HCT116 (cell line): ENCODE results near the gene NBAS.

Experiments used
- ATF3 ChIP-seq: IDR thresholded peaks from 2 replicates; pipeline ENCODE4 v1.6.1; 2012
- CEBPB ChIP-seq: IDR thresholded peaks from 2 replicates; pipeline ENCODE4 v1.6.1; 2012; ENCODE audit warnings: low read depth
- CTCF ChIP-seq, 3 experiments: fragments of 200-600 bp in 1 of 3; sonication (generic) in 1 of 3; IDR thresholded peaks in 2 of 3; conservative IDR thresholded peaks in 1 of 3; 2 replicates each; pipeline ENCODE4 v1.5.1; 2012 to 2017; ENCODE audit warnings: low read depth in 2 of 3, low read length in 2 of 3, antibody characterized with exemption in 1 of 3, borderline replicate concordance in 1 of 3, control low read depth in 1 of 3, mild to moderate bottlenecking in 1 of 3, mixed read lengths in 1 of 3, mixed run types in 1 of 3, moderate library complexity in 1 of 3; ENCODE audit not compliant: insufficient read depth in 1 of 3
- EZH2phosphoT487 ChIP-seq: fragments of 200-600 bp; IDR thresholded peaks from 2 replicates; pipeline ENCODE4 v1.6.1; 2018; ENCODE audit warnings: antibody characterized with exemption, borderline replicate concordance
- FOSL1 ChIP-seq: IDR thresholded peaks from 2 replicates; pipeline ENCODE4 v1.6.1; 2012; ENCODE audit warnings: low read depth
- POLR2A ChIP-seq: IDR thresholded peaks from 2 replicates; pipeline ENCODE4 v1.7.0; 2011; ENCODE audit warnings: borderline replicate concordance; ENCODE audit not compliant: insufficient read depth, insufficient read length; ENCODE audit errors: extremely low read depth
- POLR2AphosphoS5 ChIP-seq: IDR thresholded peaks from 2 replicates; pipeline ENCODE4 v1.6.1; 2011; ENCODE audit warnings: mild to moderate bottlenecking, low read depth, low read length, moderate library complexity
- RAD21 ChIP-seq: IDR thresholded peaks from 2 replicates; pipeline ENCODE4 v1.6.1; 2012; ENCODE audit warnings: low read depth, mild to moderate bottlenecking
- REST ChIP-seq: IDR thresholded peaks from 2 replicates; pipeline ENCODE4 v1.6.1; 2012; ENCODE audit warnings: low read depth
- SIN3A ChIP-seq: IDR thresholded peaks from 2 replicates; pipeline ENCODE4 v1.6.1; 2012; ENCODE audit warnings: low read depth
- SP1 ChIP-seq: IDR thresholded peaks from 2 replicates; pipeline ENCODE4 v1.6.1; 2012; ENCODE audit warnings: low read depth
- TCF7L2 ChIP-seq: IDR thresholded peaks from 2 replicates; pipeline ENCODE4 v1.7.0; 2011; ENCODE audit warnings: borderline replicate concordance, inconsistent platforms; ENCODE audit not compliant: insufficient read depth, insufficient read length; ENCODE audit errors: extremely low read depth
- YY1 ChIP-seq: IDR thresholded peaks from 2 replicates; pipeline ENCODE4 v1.6.1; 2011; ENCODE audit warnings: low read length, low read depth, moderate library complexity, mild to moderate bottlenecking; ENCODE audit not compliant: insufficient replicate concordance; ENCODE audit errors: extremely low read depth
- ZNF274 ChIP-seq: fragments of 200-500 bp; sonication (Bioruptor generic); IDR thresholded peaks from 2 replicates; pipeline ENCODE4 v1.6.1; 2014; ENCODE audit warnings: mild to moderate bottlenecking, low read depth, low read length, inconsistent platforms

GRCh38 chr2:15506229-15506819 is 54.8 kb downstream of the NBAS start:
- TF ChIP-seq YY1 (no peak), POLR2A (no peak), RAD21 (no peak), ZNF274 (no peak), CTCF (IDR thresholded peaks at IDR 0.05 in 2 of 3, conservative IDR thresholded peaks at IDR 0.05 in 1 of 3; ENCODE audit: borderline replicate concordance in 1 of 3, insufficient read depth in 1 of 3, low read depth in 2 of 3, low read length in 2 of 3) (no peak), SIN3A (no peak), POLR2AphosphoS5 (no peak), SP1 (no peak), EZH2phosphoT487 (no peak), REST (no peak), FOSL1 (no peak), CEBPB (no peak), TCF7L2 (no peak), ATF3 (no peak)
